Gastrocnemius medialis (tissue), 4 donors: Measurements from ENCODE around the gene MRPS18B. TPM values are rescaled to one million over a fixed set of nuclear protein-coding genes. Genes with fewer than 3 reads are reported as not detected.
"Not testable (repeated sequence)": the region's sequence is repeated elsewhere in the genome, so short reads cannot be mapped to it uniquely, and the experiment has no call there.

Source experiments
- ATAC-seq, 2 donors: fragments of 150-250 bp; one replicate each; pipeline ENCODE4 v1.9.1; 2016
- DNase-seq, 2 donors: peaks; one replicate each; pipeline ENCODE4 v3.0.0-alpha.2; 2019
- H3K27ac ChIP-seq, 4 donors: fragments of 200-600 bp; sonication (generic); 1 replicate in 1 of 4; 2 replicates in 3 of 4; pipeline ENCODE4 v1.5.1; 2016 to 2018; ENCODE audit warnings: mild to moderate bottlenecking in 2 of 4, moderate library complexity in 1 of 4
- H3K27me3 ChIP-seq, 3 donors: fragments of 200-600 bp; sonication (generic) in 2 of 3; 1 replicate in 1 of 3; 2 replicates in 2 of 3; pipeline versions ENCODE4 v1.5.1 to v1.6.0; 2016 to 2019; ENCODE audit warnings: mild to moderate bottlenecking in 1 of 3, moderate library complexity in 1 of 3
- H3K36me3 ChIP-seq, 2 donors: fragments of 200-600 bp; sonication (generic) in 1 of 2; one replicate each; pipeline ENCODE4 v1.5.1; 2017 to 2018
- H3K4me1 ChIP-seq, 2 donors: fragments of 200-600 bp; sonication (generic) in 1 of 2; one replicate each; pipeline ENCODE4 v1.5.1; 2016 to 2017; ENCODE audit warnings: mild to moderate bottlenecking in 2 of 2
- H3K4me3 ChIP-seq, 4 donors: fragments of 200-600 bp; sonication (generic) in 3 of 4; 1 replicate in 1 of 4; 2 replicates in 3 of 4; pipeline ENCODE4 v1.5.1; 2016 to 2019; ENCODE audit warnings: mild to moderate bottlenecking in 2 of 4
- H3K9me3 ChIP-seq, 3 donors: fragments of 200-600 bp; sonication (generic) in 2 of 3; 1 replicate in 1 of 3; 2 replicates in 2 of 3; pipeline ENCODE4 v1.5.1; 2016 to 2019
- POLR2A ChIP-seq, 2 donors: fragments of 450-650 bp; IDR thresholded peaks; one replicate each; pipeline ENCODE4 v1.6.1; 2017; ENCODE audit warnings: antibody characterized with exemption in 2 of 2, mild to moderate bottlenecking in 2 of 2, moderate library complexity in 2 of 2
- in situ Hi-C, 4 donors: fragments of 200-750 bp; cut with MboI; loops; one replicate each; pipeline versions ENCODE4 v1.15.0 to v1.8.0; 2017; ENCODE audit warnings: low sequenced_read_pairs in 4 of 4
- intact Hi-C: fragments of 100-400 bp; cut with DNase I; formaldehyde crosslinking; loops from one replicate; pipeline ENCODE4 v1.15.1; 2023; ENCODE audit warnings: low total_unique reads
- total RNA-seq, 4 donors: library from RNA; depleted of rRNA; stranded (reverse); fragments of >200 nt; gene quantifications; one replicate each; pipeline versions ENCODE4 v1.1.0 to v1.2.3, GENCODE V29; 2016
- TF ChIP-seq, protein P1 (sequence below), 5 experiments: fragments of 450-650 bp in 3 of 5; fragments of 200-600 bp in 2 of 5; sonication (generic) in 2 of 5; IDR thresholded peaks in 4 of 5; conservative IDR thresholded peaks in 1 of 5; 1 replicate in 4 of 5; 2 replicates in 1 of 5; pipeline ENCODE4 v1.5.1; 2016 to 2019; ENCODE audit warnings: antibody characterized with exemption in 5 of 5, mild to moderate bottlenecking in 3 of 5, moderate library complexity in 3 of 5

The MRPS18B gene
- total RNA-seq, 4 donors from 2014 or later: 155 to 211 (median 167) TPM

DNA sequence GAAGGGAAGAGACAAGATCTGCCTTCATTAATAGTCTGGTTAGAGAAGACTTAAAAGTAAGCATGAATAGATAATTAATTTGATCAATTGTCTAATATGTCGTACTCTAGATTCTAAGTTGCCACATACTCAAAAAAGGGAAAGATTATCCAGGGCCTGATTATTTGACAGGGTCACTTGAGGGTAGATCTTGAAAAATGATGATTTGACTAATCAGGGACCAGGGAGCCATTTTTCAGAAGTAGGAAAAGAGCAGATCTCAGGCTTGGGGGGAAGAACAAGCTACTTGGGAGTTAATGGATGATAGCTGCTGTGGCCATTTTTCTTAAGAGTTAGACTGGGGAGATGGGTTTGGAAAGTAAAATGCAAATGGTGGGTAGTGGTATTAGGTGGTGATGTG, 25.4 kb upstream of the MRPS18B start:
- peaks cover 0 to 70% of the 10 kb centered on the region in 2 donors for H3K36me3 ChIP-seq
- no peaks in the 10 kb centered on the region for H3K9me3 ChIP-seq
- DNase-seq (no peak), ATAC-seq (no peak)
- no peak overlapping the region for H3K27ac ChIP-seq
- H3K4me1 ChIP-seq: peaks cover 0 to 4% of the 10 kb centered on the region in 2 donors
- TF ChIP-seq POLR2A (IDR thresholded peaks at IDR 0.05): no peak
- TF ChIP-seq, protein P1, sequence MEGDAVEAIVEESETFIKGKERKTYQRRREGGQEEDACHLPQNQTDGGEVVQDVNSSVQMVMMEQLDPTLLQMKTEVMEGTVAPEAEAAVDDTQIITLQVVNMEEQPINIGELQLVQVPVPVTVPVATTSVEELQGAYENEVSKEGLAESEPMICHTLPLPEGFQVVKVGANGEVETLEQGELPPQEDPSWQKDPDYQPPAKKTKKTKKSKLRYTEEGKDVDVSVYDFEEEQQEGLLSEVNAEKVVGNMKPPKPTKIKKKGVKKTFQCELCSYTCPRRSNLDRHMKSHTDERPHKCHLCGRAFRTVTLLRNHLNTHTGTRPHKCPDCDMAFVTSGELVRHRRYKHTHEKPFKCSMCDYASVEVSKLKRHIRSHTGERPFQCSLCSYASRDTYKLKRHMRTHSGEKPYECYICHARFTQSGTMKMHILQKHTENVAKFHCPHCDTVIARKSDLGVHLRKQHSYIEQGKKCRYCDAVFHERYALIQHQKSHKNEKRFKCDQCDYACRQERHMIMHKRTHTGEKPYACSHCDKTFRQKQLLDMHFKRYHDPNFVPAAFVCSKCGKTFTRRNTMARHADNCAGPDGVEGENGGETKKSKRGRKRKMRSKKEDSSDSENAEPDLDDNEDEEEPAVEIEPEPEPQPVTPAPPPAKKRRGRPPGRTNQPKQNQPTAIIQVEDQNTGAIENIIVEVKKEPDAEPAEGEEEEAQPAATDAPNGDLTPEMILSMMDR (IDR thresholded peaks at IDR 0.05 in 4 of 5, conservative IDR thresholded peaks at IDR 0.05 in 1 of 5): no peak
- intact Hi-C loops: no loop called here
- in situ Hi-C loops: no loop called here
- H3K27me3 ChIP-seq: no peaks in the 10 kb centered on the region
- no peak overlapping the region for H3K4me3 ChIP-seq

DNA sequence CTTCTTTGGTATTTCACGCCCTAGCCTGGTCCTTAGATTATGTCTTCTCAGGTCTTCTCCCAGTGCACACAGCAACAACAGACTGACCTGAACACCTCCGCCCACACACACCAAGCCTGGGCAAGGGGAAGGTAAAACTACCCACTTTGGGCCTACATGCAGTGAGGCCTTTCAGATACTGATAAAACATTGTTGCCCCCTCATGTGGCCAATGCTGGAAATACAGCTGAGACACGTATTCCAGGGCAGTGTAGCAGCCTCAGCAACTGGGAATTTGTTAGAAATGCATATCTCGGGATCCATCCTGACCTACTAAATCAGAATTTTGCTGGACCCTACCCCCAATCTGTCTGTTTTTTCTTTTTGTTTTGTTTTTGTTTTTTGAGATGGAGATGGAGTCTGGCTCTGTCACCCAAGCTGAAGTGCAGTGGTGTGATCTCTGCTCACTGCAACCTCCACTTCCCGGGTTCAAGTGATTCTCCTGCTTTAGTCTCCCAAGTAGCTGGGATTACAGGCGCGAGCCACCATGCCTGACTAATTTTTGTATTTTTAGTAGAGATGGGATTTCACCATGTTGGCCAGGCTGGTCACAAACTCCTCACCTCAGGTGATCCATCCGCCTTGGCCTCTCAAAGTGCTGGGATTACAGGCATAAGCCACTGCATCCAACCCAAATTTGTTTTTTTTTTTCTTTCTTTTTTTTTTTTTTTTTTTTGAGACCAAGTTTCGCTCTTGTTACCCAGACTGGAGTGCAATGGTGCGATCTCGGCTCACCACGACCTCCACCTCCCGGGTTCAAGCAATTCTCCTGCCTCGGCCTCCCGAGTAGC, 20.1 kb upstream of the MRPS18B start:
- TF ChIP-seq, protein P1 (IDR thresholded peaks at IDR 0.05 in 4 of 5, conservative IDR thresholded peaks at IDR 0.05 in 1 of 5): peak; percentile 62 to 78 (median 72)
- peak in 1 of 2 donors; percentile 13 for TF ChIP-seq POLR2A (IDR thresholded peaks at IDR 0.05)
- H3K36me3 ChIP-seq: peaks cover 0 to 42% of the 10 kb centered on the region in 2 donors
- H3K4me1 ChIP-seq, H3K27me3 ChIP-seq, H3K27ac ChIP-seq, in situ Hi-C loops, H3K9me3 ChIP-seq, H3K4me3 ChIP-seq: not testable (repeated sequence)
- ATAC-seq: peak; percentile 75 to 81
- intact Hi-C loops: loop anchor here (2.0 to 5.0 kb wide), 2 partner anchors 57 to 115 kb away; no protein-coding TSS in a partner anchor
- DNase-seq: peak in 1 of 2 donors; percentile 67

DNA sequence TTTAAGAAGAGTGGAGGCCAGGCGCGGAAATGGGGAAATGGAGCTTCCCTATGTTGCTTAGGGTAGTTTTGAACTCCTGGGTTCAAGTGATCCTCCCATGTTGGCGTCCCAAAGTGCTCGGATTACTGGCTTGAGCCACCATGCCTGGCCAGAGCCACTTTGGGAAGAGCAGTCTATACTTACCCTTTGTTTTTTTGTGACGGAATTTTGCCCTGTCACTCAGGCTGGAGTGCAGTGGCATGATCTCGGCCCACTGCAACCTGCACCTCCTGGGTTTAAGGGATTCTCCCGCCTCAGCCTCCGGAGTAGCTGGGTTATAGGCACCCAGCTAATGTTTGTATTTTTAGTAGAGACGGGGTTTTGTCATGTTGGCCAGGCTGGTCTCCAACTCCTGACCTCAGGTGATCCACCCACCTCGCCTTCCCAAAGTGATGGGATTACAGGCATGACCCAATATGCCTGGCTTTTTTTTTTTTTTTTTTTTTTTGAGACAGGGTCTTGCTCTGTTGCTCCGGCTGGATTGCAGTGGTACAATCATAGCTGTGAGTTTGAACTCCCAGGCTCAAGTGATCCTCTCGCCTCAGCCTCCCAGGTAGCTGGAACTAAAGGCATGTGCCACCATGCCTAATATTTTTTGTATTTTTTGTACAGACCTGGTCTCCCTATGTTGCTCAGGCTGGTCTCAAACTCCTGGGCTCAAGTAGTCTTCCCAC, 18.6 kb upstream of the MRPS18B start:
- no peaks in the 10 kb centered on the region for H3K27me3 ChIP-seq
- peaks cover 5 to 44% of the 10 kb centered on the region in 2 donors for H3K36me3 ChIP-seq
- H3K4me1 ChIP-seq: no peaks in the 10 kb centered on the region
- ATAC-seq: no peak
- no peaks in the 10 kb centered on the region for H3K9me3 ChIP-seq
- no peak for DNase-seq
- TF ChIP-seq, protein P1 (IDR thresholded peaks at IDR 0.05 in 4 of 5, conservative IDR thresholded peaks at IDR 0.05 in 1 of 5): no peak
- TF ChIP-seq POLR2A (IDR thresholded peaks at IDR 0.05): no peak
- intact Hi-C loops: loop anchor here (5.0 kb wide), 1 partner anchor 117 kb away; no protein-coding TSS in a partner anchor
- H3K4me3 ChIP-seq: no peak overlapping the region
- H3K27ac ChIP-seq: no peak overlapping the region
- in situ Hi-C loops: no loop called here

DNA sequence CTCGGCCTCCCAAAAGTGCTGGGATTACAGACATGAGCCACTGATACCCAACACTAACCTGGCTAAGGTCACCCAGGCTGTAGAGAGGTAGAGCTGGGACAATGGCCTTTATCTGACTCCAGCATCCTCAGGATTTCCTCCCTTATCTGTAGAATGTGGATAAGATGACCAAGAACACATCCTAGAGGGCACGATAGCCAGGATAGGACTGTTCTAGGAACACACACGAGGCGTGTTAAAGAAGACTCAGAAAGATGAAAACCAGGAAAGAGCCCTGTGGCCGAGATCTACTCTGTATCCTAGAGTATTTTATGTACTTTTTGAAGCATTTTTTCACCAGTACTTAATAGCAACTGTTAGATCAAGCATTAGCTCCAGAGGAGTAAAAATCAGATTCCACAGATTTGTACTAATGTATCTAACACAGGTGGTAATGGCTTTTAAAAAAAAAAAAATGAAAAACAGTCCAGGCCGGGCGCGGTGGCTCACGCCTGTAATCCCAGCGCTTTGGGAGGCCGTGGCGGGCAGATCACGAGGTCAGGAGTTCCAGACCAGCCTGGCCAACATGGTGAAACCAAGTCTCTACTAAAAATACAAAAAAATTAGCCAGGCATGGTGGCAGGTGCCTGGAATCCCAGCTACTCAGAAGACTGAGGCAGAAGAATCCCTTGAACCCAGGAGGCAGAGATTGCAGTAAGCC, 17.9 kb upstream of the MRPS18B start:
- TF ChIP-seq, protein P1 (IDR thresholded peaks at IDR 0.05 in 4 of 5, conservative IDR thresholded peaks at IDR 0.05 in 1 of 5): no peak
- no peak for TF ChIP-seq POLR2A (IDR thresholded peaks at IDR 0.05)
- in situ Hi-C loops: loop anchor here in 1 of 4 donors (25.0 kb wide), 1 partner anchor 1588 kb away; the partner anchor contains the start of genes AGER, AGPAT1, GPSM3 and PBX2

More for the DNA sequence above, 17.9 kb upstream of the MRPS18B start:
- Histone ChIP-seq H3K27me3 (no peaks in the 10 kb centered on the region), H3K4me3 (no peak overlapping the region), H3K4me1 (no peaks in the 10 kb centered on the region), H3K27ac (no peak overlapping the region), H3K36me3 (peaks cover 5 to 46% of the 10 kb centered on the region in 2 donors), H3K9me3 (no peaks in the 10 kb centered on the region)
- no peak for DNase-seq
- ATAC-seq: no peak
- intact Hi-C loops: loop anchor here (5.0 kb wide), 1 partner anchor 117 kb away; no protein-coding TSS in a partner anchor
